ENCODE data around the gene MYF6. TPM values are rescaled to one million over a fixed set of nuclear protein-coding genes. Genes with fewer than 3 reads are reported as not detected.
A peak's percentile ranks its signal among the peaks of the same experiment; 100 is the strongest.

Gene MYF6
- total RNA-seq, 2 donors from 2014 or later = not detected

GRCh38 chr12:80704420-80704819 is 3.0 kb upstream of the MYF6 start:
- H3K27ac ChIP-seq = no peak overlapping the region
- no peaks in the 10 kb centered on the region for H3K27me3 ChIP-seq (replicated peaks; ENCODE audit: insufficient read depth)
- H3K36me3 ChIP-seq = no peaks in the 10 kb centered on the region
- no peak overlapping the region for H3K4me3 ChIP-seq
- DNase-seq (ENCODE audit: low spot score) = no peak
- H3K9me3 ChIP-seq = no peaks in the 10 kb centered on the region
- no peak for ATAC-seq (ENCODE audit: insufficient number of reproducible peaks, low FRiP score, low read depth)
- H3K4me1 ChIP-seq (ENCODE audit: control insufficient read depth in 1 of 2, low read depth in 2 of 2) = peaks cover 3 to 21% of the 10 kb centered on the region in 2 donors
- no peak for TF ChIP-seq CTCF (IDR thresholded peaks at IDR 0.05)

GRCh38 chr12:80707830-80708258 is 410 bp downstream of the MYF6 start:
- Histone ChIP-seq H3K9me3 (no peaks in the 10 kb centered on the region), H3K4me3 (no peak overlapping the region), H3K4me1 (ENCODE audit: control insufficient read depth in 1 of 2, low read depth in 2 of 2) (peaks cover 3 to 16% of the 10 kb centered on the region in 2 donors), H3K27me3 (replicated peaks; ENCODE audit: insufficient read depth) (no peaks in the 10 kb centered on the region), H3K27ac (no peak overlapping the region), H3K36me3 (no peaks in the 10 kb centered on the region)
- DNase-seq (ENCODE audit: low spot score) (no peak), ATAC-seq (ENCODE audit: insufficient number of reproducible peaks, low FRiP score, low read depth) (no peak)
- TF ChIP-seq CTCF (IDR thresholded peaks at IDR 0.05) = no peak

GRCh38 chr12:80708259-80708974 is 983 bp downstream of the MYF6 start:
- Histone ChIP-seq H3K4me1 (ENCODE audit: control insufficient read depth in 1 of 2, low read depth in 2 of 2) (peaks cover 3 to 12% of the 10 kb centered on the region in 2 donors), H3K4me3 (peak overlapping the region; percentile 12), H3K27me3 (replicated peaks; ENCODE audit: insufficient read depth) (no peaks in the 10 kb centered on the region), H3K27ac (no peak overlapping the region), H3K36me3 (no peaks in the 10 kb centered on the region), H3K9me3 (no peaks in the 10 kb centered on the region)
- DNase-seq (ENCODE audit: low spot score) (no peak), ATAC-seq (ENCODE audit: insufficient number of reproducible peaks, low FRiP score, low read depth) (no peak)
- TF ChIP-seq CTCF (IDR thresholded peaks at IDR 0.05) = no peak

GRCh38 chr12:80708975-80709328 is 1.5 kb downstream of the MYF6 start:
- Histone ChIP-seq H3K36me3 (no peaks in the 10 kb centered on the region), H3K4me3 (no peak overlapping the region), H3K27ac (no peak overlapping the region), H3K9me3 (no peaks in the 10 kb centered on the region), H3K4me1 (ENCODE audit: control insufficient read depth in 1 of 2, low read depth in 2 of 2) (peaks cover 3 to 12% of the 10 kb centered on the region in 2 donors), H3K27me3 (replicated peaks; ENCODE audit: insufficient read depth) (no peaks in the 10 kb centered on the region)
- DNase-seq (ENCODE audit: low spot score) = no peak
- ATAC-seq (ENCODE audit: insufficient number of reproducible peaks, low FRiP score, low read depth) = no peak
- TF ChIP-seq CTCF (IDR thresholded peaks at IDR 0.05) = no peak

GRCh38 chr12:80709811-80710726 is 2.6 kb downstream of the MYF6 start:
- ATAC-seq (ENCODE audit: insufficient number of reproducible peaks, low FRiP score, low read depth) = no peak
- Histone ChIP-seq H3K4me1 (ENCODE audit: control insufficient read depth in 1 of 2, low read depth in 2 of 2) (peaks cover 3 to 10% of the 10 kb centered on the region in 2 donors), H3K36me3 (no peaks in the 10 kb centered on the region), H3K27ac (no peak overlapping the region), H3K27me3 (replicated peaks; ENCODE audit: insufficient read depth) (no peaks in the 10 kb centered on the region), H3K4me3 (no peak overlapping the region), H3K9me3 (no peaks in the 10 kb centered on the region)
- no peak for TF ChIP-seq CTCF (IDR thresholded peaks at IDR 0.05)
- no peak for DNase-seq (ENCODE audit: low spot score)

Data from thoracic aorta (tissue), 2 donors.